Measurements from ENCODE around the gene OLFML3. TPM values are rescaled to one million over a fixed set of nuclear protein-coding genes. Genes with fewer than 3 reads are reported as not detected.

Gene OLFML3
- total and polyA plus RNA-seq, 2 of the 8 experiments (the other 6 are each of a cell fraction or from before 2014, with no cell fraction given): 56.0 to 72.3 TPM

DNA sequence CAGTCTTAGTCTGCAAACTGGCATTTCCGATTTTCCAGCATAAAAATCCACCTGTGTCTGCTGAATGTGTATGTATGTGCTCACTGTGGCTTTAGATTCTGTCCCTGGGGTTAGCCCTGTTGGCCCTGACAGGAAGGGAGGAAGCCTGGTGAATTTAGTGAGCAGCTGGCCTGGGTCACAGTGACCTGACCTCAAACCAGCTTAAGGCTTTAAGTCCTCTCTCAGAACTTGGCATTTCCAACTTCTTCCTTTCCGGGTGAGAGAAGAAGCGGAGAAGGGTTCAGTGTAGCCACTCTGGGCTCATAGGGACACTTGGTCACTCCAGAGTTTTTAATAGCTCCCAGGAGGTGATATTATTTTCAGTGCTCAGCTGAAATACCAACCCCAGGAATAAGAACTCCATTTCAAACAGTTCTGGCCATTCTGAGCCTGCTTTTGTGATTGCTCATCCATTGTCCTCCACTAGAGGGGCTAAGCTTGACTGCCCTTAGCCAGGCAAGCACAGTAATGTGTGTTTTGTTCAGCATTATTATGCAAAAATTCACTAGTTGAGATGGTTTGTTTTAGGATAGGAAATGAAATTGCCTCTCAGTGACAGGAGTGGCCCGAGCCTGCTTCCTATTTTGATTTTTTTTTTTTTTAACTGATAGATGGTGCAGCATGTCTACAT lies 2.5 kb upstream of the OLFML3 start (continued):
- TF ChIP-seq ZNF274 (IDR thresholded peaks at IDR 0.05; ENCODE audit: borderline replicate concordance, extremely low read depth, low read length) (no peak), JUN (IDR thresholded peaks at IDR 0.05; ENCODE audit: low read depth, low read length) (no peak), SIN3A (conservative IDR thresholded peaks at IDR 0.05 in 1 of 2, IDR thresholded peaks at IDR 0.05 in 1 of 2; ENCODE audit: low read depth in 1 of 2, low read length in 2 of 2) (0 out of 4 replicates have a peak, but pooled peaks of 1 of the 2 experiments have one; percentile 24), SAP30 (IDR thresholded peaks at IDR 0.05; ENCODE audit: insufficient read depth, insufficient replicate concordance, low read length) (no peak)

All from H1 (cell line).